Posterior cingulate gyrus (tissue), 11 donors: ENCODE measurements around the gene LIN9.
"Not testable (repeated sequence)": the region's sequence is repeated elsewhere in the genome, so short reads cannot be mapped to it uniquely, and the experiment has no call there.

Experiments
- DNase-seq, 10 donors: peaks; one replicate each; pipeline versions ENCODE4 v3.0.0 to v3.0.0-alpha.2; 2020 to 2021; ENCODE audit warnings: mixed read lengths in 3 of 10
- intact Hi-C: fragments of 100-400 bp; cut with DNase I; formaldehyde crosslinking; loops from one replicate; pipeline ENCODE4 v1.15.1; 2023

Gene LIN9, protein sequence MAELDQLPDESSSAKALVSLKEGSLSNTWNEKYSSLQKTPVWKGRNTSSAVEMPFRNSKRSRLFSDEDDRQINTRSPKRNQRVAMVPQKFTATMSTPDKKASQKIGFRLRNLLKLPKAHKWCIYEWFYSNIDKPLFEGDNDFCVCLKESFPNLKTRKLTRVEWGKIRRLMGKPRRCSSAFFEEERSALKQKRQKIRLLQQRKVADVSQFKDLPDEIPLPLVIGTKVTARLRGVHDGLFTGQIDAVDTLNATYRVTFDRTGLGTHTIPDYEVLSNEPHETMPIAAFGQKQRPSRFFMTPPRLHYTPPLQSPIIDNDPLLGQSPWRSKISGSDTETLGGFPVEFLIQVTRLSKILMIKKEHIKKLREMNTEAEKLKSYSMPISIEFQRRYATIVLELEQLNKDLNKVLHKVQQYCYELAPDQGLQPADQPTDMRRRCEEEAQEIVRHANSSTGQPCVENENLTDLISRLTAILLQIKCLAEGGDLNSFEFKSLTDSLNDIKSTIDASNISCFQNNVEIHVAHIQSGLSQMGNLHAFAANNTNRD

DNA sequence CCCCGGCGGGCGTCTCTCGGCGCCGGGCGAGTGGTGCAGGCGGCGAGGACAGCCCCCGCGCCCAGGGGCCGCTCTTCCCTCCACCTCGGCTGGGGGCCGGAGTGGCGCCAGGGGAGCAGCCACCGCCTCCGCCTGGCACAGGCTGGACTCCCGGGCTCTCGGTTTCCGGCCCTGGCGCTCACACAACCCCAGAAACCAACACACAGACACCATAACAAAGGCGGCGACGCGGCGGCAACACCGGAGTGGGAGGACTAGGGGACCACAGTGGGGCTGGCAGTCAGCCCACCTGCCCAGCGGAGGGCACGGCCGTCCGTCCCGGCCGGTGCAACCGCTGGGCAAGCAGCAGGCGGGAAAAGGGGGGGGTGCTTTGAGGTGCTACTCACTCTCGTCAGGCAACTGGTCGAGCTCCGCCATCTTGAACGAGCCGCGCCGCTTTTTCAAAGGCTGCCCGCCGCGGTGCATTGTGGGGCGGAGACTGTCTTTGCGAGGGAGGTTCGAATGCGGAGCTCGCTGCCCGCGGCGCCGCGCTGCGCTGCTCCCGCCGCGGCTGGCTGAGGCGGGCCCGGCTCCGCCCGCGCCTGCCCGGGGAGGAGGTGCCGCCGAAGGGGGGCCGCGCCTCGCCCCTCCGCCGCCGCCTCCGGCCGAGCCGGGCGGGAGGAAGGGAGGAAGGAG, at the start of gene LIN9:
TSS of gene LIN9 (minus strand) at position 442 of the 675 bp plus-strand sequence. CDS start at position 417, 25 bp downstream.
- peak; percentile 82 to 97 (median 90) for DNase-seq
- intact Hi-C loops = loop anchor here (2.0 kb wide), 1 partner anchor 122 kb away; the partner anchor contains the start of gene ACBD3

DNA sequence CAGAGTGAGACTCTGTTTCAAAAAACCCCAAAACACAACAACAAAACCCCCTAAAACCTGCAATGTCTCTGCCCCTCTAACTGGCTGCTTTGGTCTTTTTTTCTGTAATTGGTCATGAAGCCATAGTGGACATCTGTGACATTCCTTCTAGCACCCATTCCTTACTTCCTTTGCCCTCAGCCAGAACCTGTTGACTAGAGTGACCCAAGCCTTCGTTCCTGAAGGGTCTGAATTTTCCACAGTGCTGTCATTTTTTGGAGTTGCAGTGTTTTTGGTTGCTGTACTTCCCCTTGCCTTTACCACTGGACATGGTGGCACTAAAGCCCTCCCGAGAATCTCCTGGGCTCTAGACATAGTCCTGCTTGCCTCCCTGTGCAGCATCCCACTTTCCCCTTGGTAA, 48.5 kb upstream of the LIN9 start:
- intact Hi-C loops = no loop called here

DNA sequence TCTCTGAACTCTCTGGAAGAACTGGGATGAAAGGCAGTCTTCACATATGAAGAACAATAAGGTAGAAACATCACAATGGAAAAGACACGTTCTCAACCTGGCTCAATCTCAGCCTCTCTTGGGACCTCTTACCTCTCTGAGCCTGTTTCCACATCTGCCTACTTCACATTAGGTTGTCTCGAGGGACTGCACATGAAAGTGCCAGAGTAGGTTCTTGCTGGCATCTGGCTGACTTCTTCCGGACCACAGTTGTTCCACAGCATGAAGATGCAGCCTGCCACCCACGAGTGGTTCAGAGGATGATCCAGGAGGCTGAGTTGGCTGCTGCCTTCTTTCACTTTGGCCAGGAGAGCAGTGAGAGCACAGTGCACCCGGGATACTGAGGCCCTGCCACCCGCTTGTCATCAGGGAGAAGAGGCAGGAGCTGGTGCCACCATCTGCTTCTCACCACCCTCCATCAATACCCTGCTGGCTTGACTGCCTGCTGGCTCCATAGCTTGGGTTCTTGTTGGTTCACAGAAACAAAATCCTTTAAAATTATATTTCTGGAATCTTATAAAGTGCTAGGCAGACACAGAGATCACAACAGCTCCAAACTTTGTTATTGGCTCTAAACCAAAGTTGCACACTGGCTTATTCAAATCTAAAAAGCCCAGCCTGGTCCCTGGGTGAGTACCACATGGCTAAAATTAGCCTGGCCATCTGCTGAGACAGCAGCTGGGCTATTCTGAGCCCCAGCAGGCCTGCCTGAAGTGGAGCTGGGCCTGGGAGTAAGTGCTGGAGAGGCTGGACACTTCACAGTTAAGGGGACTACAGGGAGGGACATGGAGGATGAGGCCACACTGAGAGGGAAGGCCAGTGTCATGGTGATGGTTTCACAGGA, 46.9 kb upstream of the LIN9 start:
- intact Hi-C loops = no loop called here
- peak in 8 of 10 donors; percentile 45 to 94 (median 66) for DNase-seq

More for the DNA sequence above, 48.5 kb upstream of the LIN9 start:
- DNase-seq = no peak

DNA sequence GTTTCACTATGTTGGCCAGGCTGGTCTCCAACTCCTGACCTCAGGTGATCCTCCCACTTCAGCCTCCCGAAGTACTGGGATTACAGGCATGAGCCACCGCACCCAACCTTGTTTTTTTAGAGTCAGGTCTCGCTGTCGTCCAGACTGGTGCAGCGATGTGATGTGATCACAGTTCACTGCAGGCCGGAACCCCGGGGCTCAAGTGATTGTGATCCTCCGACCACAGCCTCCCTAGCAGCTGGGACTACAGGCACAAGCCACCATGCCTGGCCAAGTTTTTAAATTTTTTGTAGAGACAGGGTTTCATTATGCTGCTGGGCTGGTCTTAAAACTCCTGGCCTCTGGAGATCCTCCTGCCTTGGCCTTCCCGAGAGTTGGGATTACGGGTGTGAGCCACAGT, 46.1 kb upstream of the LIN9 start:
- intact Hi-C loops = no loop called here
- DNase-seq = no peak

DNA sequence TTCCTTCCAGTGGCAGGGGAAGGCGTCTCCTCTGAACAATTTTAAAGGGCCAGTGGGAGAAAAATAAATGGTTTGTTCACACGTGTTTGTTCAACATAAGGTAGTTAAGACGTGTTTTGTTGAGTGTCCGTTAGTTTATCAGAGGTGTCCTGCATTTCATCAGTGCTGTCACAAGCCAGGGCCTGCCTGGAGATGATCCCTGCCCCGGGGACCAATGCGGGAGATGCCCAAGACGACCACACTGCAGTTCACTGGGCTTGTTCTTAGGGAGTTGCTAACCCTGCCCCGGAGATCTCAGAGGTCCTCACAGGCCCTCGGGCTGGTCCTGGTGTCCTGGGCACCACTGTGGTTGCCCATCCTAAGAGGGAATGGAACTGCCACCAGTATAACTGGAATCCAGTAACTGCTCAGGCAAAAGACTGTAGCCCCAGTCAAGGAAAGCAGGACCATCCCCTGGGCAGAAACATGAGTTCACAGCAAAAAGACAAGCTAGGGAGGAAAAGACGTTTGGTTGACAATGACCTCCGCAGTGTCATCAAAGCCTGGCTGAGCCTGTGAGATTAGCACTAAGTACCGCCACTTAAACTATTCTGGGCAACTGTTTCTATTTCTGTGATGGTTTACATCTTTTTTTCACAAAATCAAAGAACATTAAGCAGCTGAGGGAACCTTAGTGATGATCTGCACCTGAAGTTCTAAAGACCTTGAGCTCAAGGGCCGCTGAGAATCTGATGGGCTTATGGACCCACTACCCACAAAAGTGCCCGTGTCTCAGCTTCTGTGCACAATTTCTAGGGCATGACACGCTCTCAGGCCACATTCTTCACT, 44.9 kb upstream of the LIN9 start:
- no peak for DNase-seq
- intact Hi-C loops = no loop called here

DNA sequence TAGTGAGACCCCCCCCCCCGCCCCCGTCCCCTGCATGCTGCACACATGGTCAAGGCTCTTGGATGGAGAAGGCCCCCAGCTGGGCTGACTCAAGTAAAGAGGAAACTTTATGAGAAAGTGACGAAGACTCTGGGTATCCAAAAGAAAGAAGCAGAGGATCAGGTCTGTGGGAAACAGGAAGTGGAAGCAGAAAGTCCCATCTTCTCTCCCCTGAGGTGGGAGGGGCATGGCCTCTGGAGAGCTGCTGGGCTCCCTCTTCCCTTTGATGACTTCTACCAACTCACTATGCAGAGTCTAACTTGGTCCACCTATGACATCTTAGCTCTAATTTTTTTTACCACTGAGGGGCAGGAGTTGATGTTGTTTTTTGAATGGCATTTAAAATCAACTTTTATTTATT, 42.7 kb upstream of the LIN9 start:
- intact Hi-C loops = no loop called here

DNA sequence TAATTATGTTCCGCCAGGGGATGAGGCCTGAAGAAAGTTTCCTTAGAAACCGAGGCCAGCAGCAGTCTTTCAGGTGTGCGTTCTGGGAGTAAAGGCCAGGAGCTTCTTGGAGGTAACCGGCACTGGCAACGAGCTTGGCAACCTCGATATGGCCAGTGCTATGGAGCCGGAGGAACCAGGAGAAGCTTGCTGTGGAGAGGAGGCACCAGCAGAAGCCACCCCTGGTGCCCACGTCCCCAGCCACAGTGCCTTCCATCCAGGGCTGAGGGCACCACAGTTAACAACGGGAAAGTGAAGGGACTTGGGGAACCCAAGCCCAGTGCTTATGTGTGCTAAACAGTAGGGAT, 41.5 kb upstream of the LIN9 start:
- intact Hi-C loops = no loop called here
- no peak for DNase-seq

More for the DNA sequence above, 42.7 kb upstream of the LIN9 start:
- no peak for DNase-seq

DNA sequence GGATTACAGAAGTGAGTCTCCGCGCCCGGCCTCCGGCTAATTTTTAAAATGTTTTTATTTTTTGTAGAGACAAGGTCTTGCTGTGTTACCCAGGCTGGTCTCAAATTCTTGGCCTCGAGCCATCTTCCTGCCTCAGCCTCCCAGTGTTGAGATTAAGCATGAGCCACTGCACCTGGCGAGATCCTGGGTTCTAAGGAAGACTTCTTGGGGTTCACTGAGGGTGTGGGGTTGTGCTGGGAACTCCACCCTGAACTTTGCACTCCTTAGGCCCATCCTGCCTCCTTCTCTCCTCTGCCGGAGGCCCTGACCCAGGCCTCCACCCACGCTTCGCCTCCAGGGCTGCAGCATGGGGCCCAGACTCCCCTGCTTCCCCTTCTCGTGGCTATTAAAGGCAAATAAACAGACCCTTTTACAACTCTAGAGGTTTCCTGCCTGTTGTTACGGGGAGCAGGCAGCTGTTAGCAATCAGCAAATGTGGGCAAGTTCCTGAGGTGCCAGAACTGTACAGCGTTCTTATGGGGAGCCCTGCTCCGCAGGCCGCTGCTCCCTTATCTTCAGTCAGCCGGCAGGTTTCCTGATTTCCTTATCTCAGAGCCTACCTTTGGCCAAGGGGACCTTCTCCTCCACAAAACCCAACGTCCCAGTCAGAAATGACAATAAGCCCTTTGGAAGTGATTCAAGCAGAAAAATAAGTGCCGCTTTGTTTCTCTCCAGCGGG, 41.0 kb upstream of the LIN9 start:
- DNase-seq = no peak
- intact Hi-C loops = no loop called here

DNA sequence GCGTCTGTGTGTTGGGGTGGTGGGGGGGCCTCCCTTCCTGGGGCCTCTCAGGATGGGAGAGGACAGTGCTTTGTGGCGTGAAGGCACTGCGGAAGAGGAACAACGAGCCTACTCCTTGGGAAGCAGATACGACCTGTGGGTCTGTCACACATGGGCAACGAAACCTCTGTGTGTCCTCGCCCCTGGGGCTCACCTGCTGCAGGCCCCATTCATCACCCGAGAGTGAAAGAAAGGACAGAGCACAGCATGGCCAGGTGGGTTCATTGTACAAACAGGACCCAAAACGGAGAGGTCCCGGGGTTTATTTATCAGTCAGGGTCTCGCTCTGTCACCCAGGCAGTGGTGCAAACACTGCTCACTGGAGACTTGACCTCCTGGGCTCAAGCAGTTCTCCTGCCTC, 40.1 kb upstream of the LIN9 start:
- DNase-seq = no peak

DNA sequence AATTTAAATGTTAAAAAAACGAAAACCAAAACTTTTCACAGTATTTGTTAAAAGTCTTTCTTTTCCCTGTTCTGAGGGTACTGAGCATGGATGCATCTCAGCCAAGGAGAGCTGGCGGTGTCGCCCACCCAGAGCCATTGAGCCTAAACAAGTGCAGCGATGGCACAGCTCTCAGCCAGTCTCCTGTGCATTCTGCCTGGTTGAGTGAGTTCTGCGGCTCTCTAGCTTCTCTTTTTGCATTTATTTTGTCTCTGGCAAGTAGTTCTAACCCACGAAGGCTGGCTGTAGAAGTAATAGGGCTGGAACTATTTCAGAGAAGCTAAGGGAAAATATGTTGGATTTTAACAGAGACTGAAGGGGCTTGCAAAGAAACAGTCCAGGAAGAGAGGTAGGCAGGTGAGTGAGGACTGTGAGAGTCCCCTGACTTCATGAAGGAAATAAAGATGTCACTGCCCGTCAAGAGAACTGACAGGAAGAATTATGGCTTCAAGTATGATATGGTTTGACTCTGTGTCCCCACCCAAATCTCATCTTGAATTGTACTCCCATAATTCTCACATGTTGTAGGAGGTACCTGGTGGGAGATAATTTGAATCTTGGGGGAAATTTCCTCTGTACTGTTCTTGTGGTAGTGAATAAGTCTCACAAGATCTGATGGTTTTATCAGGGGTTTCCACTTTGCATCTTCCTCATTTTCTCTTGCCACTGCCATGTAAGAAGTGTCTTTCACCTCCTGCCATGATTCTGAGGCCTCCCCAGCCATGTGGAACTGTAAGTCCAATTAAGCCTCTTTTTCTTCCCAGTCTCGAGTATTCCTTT, 35.7 kb upstream of the LIN9 start:
- DNase-seq = no peak
- intact Hi-C loops = no loop called here

More for the DNA sequence above, 40.1 kb upstream of the LIN9 start:
- intact Hi-C loops = no loop called here

DNA sequence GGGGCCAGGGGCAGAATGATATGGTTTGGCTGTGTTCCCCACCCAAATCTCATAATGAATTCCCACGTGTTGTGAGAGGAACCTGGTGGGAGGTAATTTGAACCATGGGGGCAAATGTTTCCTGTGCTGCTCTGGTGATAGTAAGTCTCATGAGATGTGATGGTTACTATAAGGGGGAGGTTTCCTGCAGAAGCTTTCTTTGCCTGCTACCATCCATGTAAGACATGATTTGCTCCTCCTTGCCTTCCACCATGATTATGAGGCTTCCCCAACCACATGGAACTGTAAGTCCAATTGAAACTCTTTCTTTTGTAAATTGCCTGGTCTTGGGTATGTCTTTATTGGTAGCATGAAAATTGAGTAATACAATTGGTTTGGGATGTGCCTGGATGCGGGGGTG, 33.7 kb upstream of the LIN9 start:
- intact Hi-C loops = no loop called here
- no peak for DNase-seq

DNA sequence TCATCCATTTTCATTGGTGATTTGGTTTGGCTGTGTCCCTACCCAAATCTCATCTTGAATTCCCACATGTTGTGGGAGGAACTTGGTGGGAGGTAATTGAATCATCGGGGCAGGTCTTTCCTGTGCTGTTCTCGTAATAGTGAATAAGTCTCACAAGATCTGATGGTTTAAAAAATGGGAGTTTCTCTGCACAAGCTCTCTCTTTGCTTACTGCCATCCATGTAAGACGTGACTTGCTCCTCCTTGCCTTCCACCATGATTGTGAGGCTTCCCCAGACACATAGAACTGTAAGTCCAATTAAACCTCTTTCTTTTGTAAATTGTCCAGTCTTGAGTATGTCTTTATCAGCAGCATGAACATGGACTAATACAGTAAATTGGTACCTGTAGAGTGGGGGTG, 31.1 kb upstream of the LIN9 start:
- intact Hi-C loops, DNase-seq: not testable (repeated sequence)

DNA sequence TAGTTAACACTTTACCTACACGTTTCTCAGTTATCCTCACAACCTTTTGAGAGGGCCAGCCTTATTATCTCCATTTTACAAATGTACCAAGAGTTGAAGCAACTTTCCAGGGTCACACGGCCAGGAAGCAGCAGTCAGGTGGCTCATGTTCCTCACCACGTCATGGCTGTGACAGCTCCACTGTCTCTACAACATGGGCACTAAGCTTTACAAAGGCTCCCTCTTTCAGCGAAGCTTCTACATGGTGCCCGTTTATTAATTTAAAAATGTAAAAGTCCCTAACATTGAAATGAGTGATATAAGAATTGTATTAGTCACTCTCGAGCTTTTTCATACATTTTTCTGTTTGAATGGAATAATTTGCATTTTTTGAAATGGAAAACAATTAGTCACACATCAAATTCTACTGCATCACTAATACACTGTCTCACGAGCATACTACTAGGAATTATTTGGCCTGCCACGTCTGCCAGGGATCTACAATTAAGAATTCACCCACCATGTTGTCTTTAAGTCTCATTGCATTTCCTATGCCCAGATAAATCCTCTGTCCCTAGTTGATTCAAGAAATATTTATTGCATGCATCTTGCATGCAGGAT, 28.4 kb upstream of the LIN9 start:
- intact Hi-C loops = no loop called here

DNA sequence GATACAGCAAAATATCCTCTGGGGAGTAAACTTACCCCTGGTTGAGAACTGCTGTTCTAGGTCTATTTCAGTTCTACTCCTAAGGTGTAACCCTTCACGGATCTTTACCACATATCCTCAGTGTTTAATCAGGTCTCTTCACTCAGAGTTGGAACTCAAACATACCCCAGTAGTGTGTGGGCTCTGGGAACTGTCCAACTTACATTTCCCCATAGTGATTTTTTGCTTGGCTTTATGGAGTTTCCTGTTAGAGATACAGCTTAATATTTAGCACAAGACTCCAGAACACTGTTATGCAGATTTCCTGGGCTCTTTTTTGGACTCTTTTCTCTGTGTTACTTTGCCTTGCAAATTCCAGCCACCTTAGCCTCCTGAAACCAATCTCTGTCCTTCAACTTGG, 26.7 kb upstream of the LIN9 start:
- intact Hi-C loops = no loop called here
- DNase-seq = no peak

More for the DNA sequence above, 28.4 kb upstream of the LIN9 start:
- DNase-seq = no peak

DNA sequence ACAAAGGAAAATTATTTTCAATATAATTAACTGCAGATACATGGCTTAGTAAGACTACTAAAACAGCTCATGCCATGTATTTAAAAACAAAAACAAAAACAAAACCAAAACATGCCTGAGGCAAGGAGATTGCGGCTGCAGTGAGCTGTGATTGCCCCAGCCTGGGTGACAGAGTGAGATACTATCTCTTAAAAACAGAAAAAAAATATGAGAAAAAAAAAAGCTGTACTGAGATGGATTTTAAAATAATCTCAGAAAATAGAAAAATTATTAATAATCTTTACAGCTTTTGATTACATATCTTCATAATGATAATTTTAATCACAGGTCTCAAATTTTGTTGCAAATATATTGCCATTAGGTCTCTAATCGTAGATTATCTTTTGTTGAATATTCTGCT, 24.0 kb upstream of the LIN9 start:
- no peak for DNase-seq
- intact Hi-C loops = no loop called here

DNA sequence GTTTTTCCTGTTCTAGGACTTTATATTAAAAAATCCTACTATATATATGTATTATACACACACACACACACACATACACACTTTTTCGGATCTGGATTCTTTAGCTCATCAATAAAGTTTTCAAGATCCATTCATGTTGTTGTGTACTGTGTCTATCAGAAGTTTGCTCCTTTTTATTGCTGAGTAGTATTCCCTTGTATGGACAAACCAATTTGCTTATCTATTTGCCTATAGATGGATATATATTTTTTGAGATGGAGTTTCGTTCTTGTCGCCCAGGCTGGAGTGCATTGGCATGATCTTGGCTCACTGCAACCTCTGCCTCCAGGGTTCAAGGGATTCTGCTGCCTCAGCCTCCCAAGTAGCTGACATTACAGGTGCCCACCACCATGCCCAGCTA, 20.3 kb upstream of the LIN9 start:
- DNase-seq = no peak
- intact Hi-C loops = no loop called here

DNA sequence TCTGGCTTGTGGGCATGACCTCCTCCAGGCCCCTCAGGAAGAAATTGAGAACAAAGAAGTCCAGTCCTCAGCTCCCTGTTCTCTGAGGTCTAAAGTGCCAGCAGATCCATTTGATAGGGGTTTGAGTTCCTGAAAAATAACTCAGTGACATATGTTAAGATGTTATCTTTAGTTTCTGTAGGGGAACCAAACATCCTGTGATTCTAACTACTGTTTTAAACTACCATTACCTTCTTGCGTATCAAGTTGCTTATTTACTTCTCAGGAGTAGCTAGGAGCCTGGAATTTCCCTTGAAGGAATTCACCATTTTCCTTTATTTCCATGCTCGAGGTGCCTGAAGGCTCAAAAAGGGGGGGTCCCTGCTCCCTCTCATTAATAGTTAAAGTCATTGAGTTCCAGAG, 18.8 kb upstream of the LIN9 start:
- intact Hi-C loops = no loop called here
- DNase-seq = no peak

DNA sequence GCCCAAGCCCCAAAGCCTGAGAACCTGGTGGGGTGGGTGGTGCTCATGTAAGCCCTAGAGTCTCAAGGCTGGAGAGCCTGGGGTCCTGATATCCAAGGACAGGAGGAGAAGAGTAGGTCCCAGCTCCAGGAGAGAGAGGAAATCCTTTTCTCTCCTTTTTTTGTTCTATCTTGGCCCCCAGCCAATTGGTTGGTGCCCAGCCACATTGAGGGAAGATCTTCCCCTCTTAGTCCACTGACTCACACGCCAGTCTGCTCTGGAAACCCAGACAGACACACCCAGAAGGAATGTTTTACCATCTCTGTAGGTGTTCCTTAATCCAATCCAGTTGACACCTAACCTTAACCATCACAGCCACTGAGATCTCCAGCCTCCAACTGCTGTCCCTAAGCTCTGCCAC, 16.2 kb upstream of the LIN9 start:
- intact Hi-C loops = no loop called here
- DNase-seq = no peak
